ENCODE data around the gene FUT7. TPM values are rescaled to one million over a fixed set of nuclear protein-coding genes. Genes with fewer than 3 reads are reported as not detected.

Gene FUT7
- total RNA-seq, 4 donors from 2014 or later: not detected

- WGBS, 2 donors: 95 to 98% methylated on average over 11 to 16 of the region's 20 CpGs
- H3K36me3 ChIP-seq: peaks cover 26 to 49% of the 10 kb centered on the region in 2 donors
Measured at GRCh38 chr9:137013571-137013940, 18.3 kb downstream of the FUT7 start.

GRCh38 chr9:137012694-137013570 is 19.0 kb downstream of the FUT7 start:
- 89 to 95% methylated on average over 38 to 44 of the region's 67 CpGs for WGBS, 2 donors
- intact Hi-C loops (cut with DNase I): no loop called here
- Histone ChIP-seq H3K27ac (no peak overlapping the region), H3K36me3 (peaks cover 26 to 48% of the 10 kb centered on the region in 2 donors), H3K27me3 (no peaks in the 10 kb centered on the region), H3K4me1 (peaks cover 10 to 18% of the 10 kb centered on the region in 2 donors), H3K9me3 (no peaks in the 10 kb centered on the region), H3K4me3 (replicated peaks in 1 of 3) (no peak overlapping the region)
- TF ChIP-seq CTCF (IDR thresholded peaks at IDR 0.05): no peak
- TF ChIP-seq POLR2A (IDR thresholded peaks at IDR 0.05): no peak
- no peak for DNase-seq

More at GRCh38 chr9:137013571-137013940, 18.3 kb downstream of the FUT7 start:
- Histone ChIP-seq H3K27ac (no peak overlapping the region), H3K27me3 (no peaks in the 10 kb centered on the region), H3K4me1 (peaks cover 3 to 12% of the 10 kb centered on the region in 2 donors), H3K4me3 (replicated peaks in 1 of 3) (no peak overlapping the region), H3K9me3 (no peaks in the 10 kb centered on the region)
- intact Hi-C loops (cut with DNase I): no loop called here
- no peak for DNase-seq
- TF ChIP-seq POLR2A (IDR thresholded peaks at IDR 0.05) (no peak), CTCF (IDR thresholded peaks at IDR 0.05) (no peak)

- DNase-seq: no peak
- Histone ChIP-seq H3K27me3 (no peaks in the 10 kb centered on the region), H3K4me3 (replicated peaks in 1 of 3) (no peak overlapping the region), H3K9me3 (no peaks in the 10 kb centered on the region), H3K27ac (no peak overlapping the region), H3K36me3 (peaks cover 19 to 41% of the 10 kb centered on the region in 2 donors), H3K4me1 (peaks cover 18 to 26% of the 10 kb centered on the region in 2 donors)
- intact Hi-C loops (cut with DNase I): no loop called here
- TF ChIP-seq POLR2A (IDR thresholded peaks at IDR 0.05) (no peak), CTCF (IDR thresholded peaks at IDR 0.05) (no peak)
- WGBS, 2 donors: 93 to 98% methylated on average over 16 to 20 of the region's 39 CpGs
Measured at GRCh38 chr9:137011907-137012675, 19.8 kb downstream of the FUT7 start.

- Histone ChIP-seq H3K27me3 (no peaks in the 10 kb centered on the region), H3K36me3 (peaks cover 16 to 32% of the 10 kb centered on the region in 2 donors), H3K4me1 (peaks cover 27 to 36% of the 10 kb centered on the region in 2 donors), H3K9me3 (no peaks in the 10 kb centered on the region), H3K4me3 (replicated peaks in 1 of 3) (no peak overlapping the region), H3K27ac (no peak overlapping the region)
- TF ChIP-seq POLR2A (IDR thresholded peaks at IDR 0.05) (no peak), CTCF (IDR thresholded peaks at IDR 0.05) (no peak)
- 94 to 95% methylated on average over 15 to 20 of the region's 24 CpGs for WGBS, 2 donors
- no peak for DNase-seq
- intact Hi-C loops (cut with DNase I): no loop called here
Measured at GRCh38 chr9:137011156-137011555, 20.7 kb downstream of the FUT7 start.

Data from thyroid gland (tissue), 4 donors.